Brain microvascular endothelial cell (primary cell): ENCODE data around the gene SKIDA1.

Experiments used
- DNase-seq: peaks from one replicate; pipeline ENCODE4 v3.0.0-alpha.2; 2020
- H3K27ac ChIP-seq: fragments of 250-450 bp; sonication (Bioruptor Pico); 2 replicates; pipeline ENCODE4 v1.5.1; 2020; ENCODE audit warnings: mild to moderate bottlenecking, moderate library complexity
- H3K27me3 ChIP-seq: fragments of 250-450 bp; sonication (Bioruptor Pico); replicated peaks from 2 replicates; pipeline ENCODE4 v1.5.1; 2020; ENCODE audit warnings: mild to moderate bottlenecking
- H3K36me3 ChIP-seq: fragments of 250-450 bp; sonication (Bioruptor Pico); replicated peaks from 2 replicates; pipeline ENCODE4 v1.5.1; 2020; ENCODE audit warnings: mild to moderate bottlenecking
- H3K4me3 ChIP-seq: 2 replicates; pipeline ENCODE4 v1.5.1; 2011; ENCODE audit warnings: low read depth, mild to moderate bottlenecking, control low read depth, low read length, moderate library complexity
- CTCF ChIP-seq: IDR thresholded peaks from 2 replicates; pipeline ENCODE4 v1.5.1; 2011; ENCODE audit warnings: low read depth, mild to moderate bottlenecking, moderate library complexity, low read length, control low read depth, inconsistent platforms; ENCODE audit errors: missing control alignments
- in situ Hi-C: cut with HindIII; loops from 2 replicates; pipeline ENCODE4 v1.10.0; 2017; ENCODE audit warnings: low sequenced_read_pairs, low pct_ligation_motif_present

The SKIDA1 gene

GRCh38 chr10:21494191-21495001 is 31.1 kb downstream of the SKIDA1 start:
- peak; percentile 37 for TF ChIP-seq CTCF
- Histone ChIP-seq H3K4me3 (peak overlapping the region; percentile 76), H3K27me3 (no peaks in the 10 kb centered on the region), H3K36me3 (no peaks in the 10 kb centered on the region), H3K27ac (no peak overlapping the region)
- no peak for DNase-seq
- in situ Hi-C loops = no loop called here

GRCh38 chr10:21493784-21494183 is 31.7 kb downstream of the SKIDA1 start:
- Histone ChIP-seq H3K27ac (no peak overlapping the region), H3K36me3 (no peaks in the 10 kb centered on the region), H3K4me3 (no peak overlapping the region), H3K27me3 (no peaks in the 10 kb centered on the region)
- DNase-seq = no peak
- in situ Hi-C loops = no loop called here
- TF ChIP-seq CTCF = no peak

- Histone ChIP-seq H3K4me3 (no peak overlapping the region), H3K36me3 (no peaks in the 10 kb centered on the region), H3K27ac (no peak overlapping the region), H3K27me3 (no peaks in the 10 kb centered on the region)
- DNase-seq = no peak
- in situ Hi-C loops = no loop called here
- no peak for TF ChIP-seq CTCF
Measured at GRCh38 chr10:21492421-21492820, 33.1 kb downstream of the SKIDA1 start.

GRCh38 chr10:21490711-21491105 is 34.8 kb downstream of the SKIDA1 start:
- Histone ChIP-seq H3K36me3 (no peaks in the 10 kb centered on the region), H3K4me3 (no peak overlapping the region), H3K27me3 (no peaks in the 10 kb centered on the region), H3K27ac (no peak overlapping the region)
- TF ChIP-seq CTCF = no peak
- DNase-seq = no peak
- in situ Hi-C loops = no loop called here

GRCh38 chr10:21490028-21490710 is 35.3 kb downstream of the SKIDA1 start:
- no peak for TF ChIP-seq CTCF
- in situ Hi-C loops = no loop called here

More at GRCh38 chr10:21490028-21490710, 35.3 kb downstream of the SKIDA1 start:
- Histone ChIP-seq H3K27me3 (no peaks in the 10 kb centered on the region), H3K4me3 (no peak overlapping the region), H3K36me3 (no peaks in the 10 kb centered on the region), H3K27ac (no peak overlapping the region)
- no peak for DNase-seq
